Cardiac fibroblast (primary cell): ENCODE measurements around the gene TRAPPC2.

Experiments
- DNase-seq, 2 donors: peaks; one replicate each; pipeline versions ENCODE4 v3.0.0 to v3.0.0-alpha.2; 2010; ENCODE audit warnings: low read depth in 2 of 2
- H3K4me3 ChIP-seq, 2 donors: replicated peaks in 1 of 2; 1 replicate in 1 of 2; 2 replicates in 1 of 2; pipeline ENCODE4 v1.5.1; 2011; ENCODE audit warnings: low read depth in 2 of 2, low read length in 2 of 2, mild to moderate bottlenecking in 2 of 2, moderate library complexity in 1 of 2
- CTCF ChIP-seq: IDR thresholded peaks from one replicate; pipeline ENCODE4 v1.5.1; 2011; ENCODE audit warnings: low read depth, mild to moderate bottlenecking, low read length, inconsistent platforms

TRAPPC2 gene

GRCh38 chrX:13770013-13770535 is 35.7 kb upstream of the TRAPPC2 start:
- no peak for DNase-seq
- no peak for TF ChIP-seq CTCF
- no peak overlapping the region for H3K4me3 ChIP-seq

GRCh38 chrX:13768939-13769338 is 34.5 kb upstream of the TRAPPC2 start:
- no peak for TF ChIP-seq CTCF
- DNase-seq, result no peak
- H3K4me3 ChIP-seq, result no peak overlapping the region

GRCh38 chrX:13764765-13765164 is 30.3 kb upstream of the TRAPPC2 start:
- DNase-seq, result peak in 1 of 2 donors; percentile 12
- peak; percentile 11 for TF ChIP-seq CTCF
- no peak overlapping the region for H3K4me3 ChIP-seq

- DNase-seq, result no peak
- no peak overlapping the region for H3K4me3 ChIP-seq
- no peak for TF ChIP-seq CTCF
Measured at GRCh38 chrX:13764281-13764680, 29.9 kb upstream of the TRAPPC2 start.

- DNase-seq, result no peak
- TF ChIP-seq CTCF, result no peak
- H3K4me3 ChIP-seq, result no peak overlapping the region
Measured at GRCh38 chrX:13763489-13763888, 29.1 kb upstream of the TRAPPC2 start.

GRCh38 chrX:13761606-13762414 is 27.4 kb upstream of the TRAPPC2 start:
- H3K4me3 ChIP-seq, result no peak overlapping the region
- no peak for TF ChIP-seq CTCF
- peak; percentile 21 to 22 for DNase-seq
